NT2/D1 (cell line): ENCODE results near the gene CASP8.
"Not testable (repeated sequence)": the region's sequence is repeated elsewhere in the genome, so short reads cannot be mapped to it uniquely, and the experiment has no call there.

Source experiments
- DNase-seq: peaks from one replicate; pipeline ENCODE4 v3.0.0-alpha.2; 2011; ENCODE audit warnings: low read depth, low spot score
- H3K27me3 ChIP-seq: 2 replicates; pipeline ENCODE4 v1.6.0; 2011; ENCODE audit warnings: mild to moderate bottlenecking; ENCODE audit not compliant: insufficient read length, insufficient read depth
- H3K36me3 ChIP-seq: 2 replicates; pipeline ENCODE4 v1.6.1; 2011; ENCODE audit warnings: mild to moderate bottlenecking, low read length, mixed read lengths; ENCODE audit not compliant: insufficient read depth, insufficient read length
- H3K4me1 ChIP-seq: 2 replicates; pipeline ENCODE4 v1.5.1; 2011; ENCODE audit not compliant: insufficient read depth, insufficient read length
- H3K4me3 ChIP-seq: 2 replicates; pipeline ENCODE4 v1.5.1; 2011; ENCODE audit warnings: low read depth; ENCODE audit not compliant: insufficient read length
- H3K9ac ChIP-seq: 2 replicates; pipeline ENCODE4 v1.6.0; 2011; ENCODE audit warnings: low read depth; ENCODE audit not compliant: insufficient read length
- H3K9me3 ChIP-seq: 2 replicates; pipeline ENCODE4 v1.5.1; 2011; ENCODE audit warnings: mild to moderate bottlenecking, low read length; ENCODE audit not compliant: insufficient read depth
- SUZ12 ChIP-seq: IDR thresholded peaks from 2 replicates; pipeline ENCODE4 v1.6.1; 2011; ENCODE audit not compliant: insufficient read length, insufficient read depth; ENCODE audit errors: extremely low read depth
- YY1 ChIP-seq: IDR thresholded peaks from 2 replicates; pipeline ENCODE4 v1.6.1; 2011; ENCODE audit not compliant: insufficient read length, insufficient read depth
- ZNF274 ChIP-seq: IDR thresholded peaks from 2 replicates; pipeline ENCODE4 v1.6.1; 2011; ENCODE audit warnings: mild to moderate bottlenecking, low read depth, low read length

CASP8 gene

DNA sequence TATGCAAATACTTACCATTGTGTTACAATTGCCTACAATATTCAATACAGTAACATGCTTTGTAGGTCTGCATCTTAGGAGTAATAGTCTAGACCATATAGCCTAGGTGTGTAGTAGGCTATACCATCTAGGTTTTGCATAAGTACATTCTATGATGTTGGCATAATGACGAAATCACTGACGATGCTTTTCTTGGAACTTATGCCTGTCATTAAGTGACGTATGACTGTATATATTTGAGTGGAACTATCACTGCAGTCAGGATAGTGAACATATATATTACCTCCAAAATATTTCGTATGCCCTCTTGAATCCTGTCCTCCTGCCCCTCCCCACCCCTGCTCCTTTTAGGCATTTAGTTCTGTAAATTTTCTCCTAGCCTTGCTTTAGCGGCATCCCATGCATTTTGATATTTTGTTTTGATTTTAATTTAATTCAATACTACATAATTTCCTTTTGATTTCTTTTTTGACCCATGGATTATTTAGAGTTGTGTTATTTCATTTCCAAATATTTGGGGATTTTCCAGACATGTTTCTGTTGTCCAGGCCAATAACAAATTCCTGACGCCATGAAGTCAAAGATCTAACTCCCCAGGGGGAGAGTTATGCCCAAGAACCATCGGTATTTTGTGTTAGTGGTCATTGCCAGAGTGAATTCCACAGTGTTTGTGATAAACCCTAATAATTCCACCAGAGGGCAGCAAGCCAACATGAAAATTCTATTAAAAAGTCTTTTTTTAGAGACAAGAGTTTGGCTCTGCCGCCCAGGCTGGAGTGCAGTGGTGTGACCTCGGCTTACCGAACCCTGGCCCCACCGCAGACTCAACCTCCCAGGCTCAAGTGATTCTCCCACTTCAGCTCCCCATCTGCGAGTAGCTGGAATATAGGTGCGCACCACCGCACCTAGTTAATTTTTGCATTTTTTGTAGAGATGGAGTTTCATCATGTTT is 24.2 kb upstream of the CASP8 start:
- no peak overlapping the region for H3K4me3 ChIP-seq
- no peak for TF ChIP-seq YY1
- TF ChIP-seq ZNF274, result no peak
- TF ChIP-seq SUZ12, result no peak

DNA sequence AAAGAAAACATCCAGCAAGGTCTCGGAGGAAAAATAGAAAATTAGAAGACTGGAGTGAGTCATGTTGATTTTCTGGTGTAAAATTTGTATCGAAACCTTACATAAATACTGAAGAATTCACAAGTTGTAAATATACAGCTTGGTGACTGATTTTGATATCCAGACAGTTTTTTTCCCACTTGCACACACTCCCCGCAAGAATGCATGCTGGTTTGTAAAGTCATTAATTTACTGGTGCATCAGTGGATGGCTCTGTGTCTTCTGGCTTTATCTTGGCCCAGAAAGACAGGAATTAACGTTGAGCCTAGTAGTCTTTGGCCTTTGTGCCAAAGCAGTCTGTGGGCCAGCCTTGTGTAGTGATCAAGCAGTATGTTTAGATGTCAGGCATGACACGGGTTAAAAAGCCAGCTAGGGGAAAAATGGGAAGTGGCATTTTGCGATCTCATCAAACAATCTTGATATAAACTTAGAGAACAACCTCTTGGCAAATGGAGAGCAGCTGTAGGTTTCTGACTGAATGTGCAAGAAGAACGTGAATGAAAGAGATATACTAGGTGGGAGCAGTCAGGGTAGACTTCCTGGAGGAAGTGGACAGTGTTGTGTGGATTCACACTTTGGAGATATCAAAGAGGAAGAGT is 22.7 kb upstream of the CASP8 start:
- no peaks in the 10 kb centered on the region for H3K27me3 ChIP-seq
- DNase-seq, result no peak
- H3K9me3 ChIP-seq, result peaks cover 7% of the 10 kb centered on the region; the same call in 1 of the 2 replicates
- TF ChIP-seq YY1, result no peak
- TF ChIP-seq ZNF274, result no peak
- TF ChIP-seq SUZ12, result no peak
- H3K4me1 ChIP-seq, result no peaks in the 10 kb centered on the region
- H3K36me3 ChIP-seq, result no peaks in the 10 kb centered on the region
- H3K9ac ChIP-seq, result no peak overlapping the region
- H3K4me3 ChIP-seq, result no peak overlapping the region

More for the DNA sequence above, 24.2 kb upstream of the CASP8 start:
- Histone ChIP-seq H3K4me1 (no peaks in the 10 kb centered on the region), H3K9ac (no peak overlapping the region), H3K9me3 (peaks cover 7% of the 10 kb centered on the region; the same call in 1 of the 2 replicates), H3K36me3 (no peaks in the 10 kb centered on the region), H3K27me3 (no peaks in the 10 kb centered on the region)
- DNase-seq, result peak; percentile 65

DNA sequence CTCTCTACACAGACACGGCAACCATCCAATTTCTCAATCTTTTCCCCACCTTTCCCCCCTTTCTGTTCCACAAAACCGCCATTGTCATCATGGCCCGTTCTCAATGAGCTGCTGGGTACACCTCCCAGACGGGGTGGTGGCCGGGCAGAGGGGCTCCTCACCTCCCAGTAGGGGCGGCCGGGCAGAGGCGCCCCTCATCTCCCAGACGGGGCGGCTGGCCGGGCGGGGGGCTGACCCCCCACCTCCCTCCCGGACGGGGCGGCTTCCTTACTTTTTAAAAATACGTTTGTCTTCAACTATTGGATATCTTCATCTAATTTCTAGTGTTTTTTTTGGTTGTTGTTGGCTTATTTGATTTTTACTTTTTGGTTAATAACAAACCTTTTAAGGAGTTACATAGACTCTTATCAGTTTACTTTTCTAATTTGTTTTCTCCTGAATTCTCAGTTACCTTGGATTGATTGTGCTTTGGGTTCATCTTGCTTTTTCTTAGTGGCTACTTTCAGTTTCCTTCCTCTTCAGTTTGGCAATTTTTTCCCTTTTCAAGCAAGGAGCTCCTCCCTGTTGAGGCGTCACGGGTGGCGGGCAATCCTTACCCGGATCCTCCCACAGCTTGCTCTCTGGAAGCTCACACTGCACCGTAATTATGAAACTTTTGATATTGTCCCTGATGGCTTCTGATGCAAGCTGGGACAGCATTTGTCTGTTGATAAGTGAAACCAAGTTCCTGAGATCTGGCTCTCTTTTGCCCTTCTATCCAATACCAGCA is 21.0 kb upstream of the CASP8 start:
- H3K36me3 ChIP-seq, DNase-seq, H3K4me3 ChIP-seq: not testable (repeated sequence)

GRCh38 chr2:201242571-201243277 is 17.6 kb upstream of the CASP8 start:
- no peaks in the 10 kb centered on the region for H3K27me3 ChIP-seq
- TF ChIP-seq ZNF274 (no peak), YY1 (no peak), SUZ12 (no peak)
- no peak for DNase-seq
- no peak overlapping the region for H3K4me3 ChIP-seq
- H3K9me3 ChIP-seq, result peaks cover 7% of the 10 kb centered on the region; the same call in 1 of the 2 replicates
- no peaks in the 10 kb centered on the region for H3K36me3 ChIP-seq
- H3K4me1 ChIP-seq, result no peaks in the 10 kb centered on the region
- H3K9ac ChIP-seq, result no peak overlapping the region

More for the DNA sequence above, 21.0 kb upstream of the CASP8 start:
- not testable (repeated sequence) for H3K4me1 ChIP-seq, H3K9ac ChIP-seq, H3K9me3 ChIP-seq, H3K27me3 ChIP-seq

DNA sequence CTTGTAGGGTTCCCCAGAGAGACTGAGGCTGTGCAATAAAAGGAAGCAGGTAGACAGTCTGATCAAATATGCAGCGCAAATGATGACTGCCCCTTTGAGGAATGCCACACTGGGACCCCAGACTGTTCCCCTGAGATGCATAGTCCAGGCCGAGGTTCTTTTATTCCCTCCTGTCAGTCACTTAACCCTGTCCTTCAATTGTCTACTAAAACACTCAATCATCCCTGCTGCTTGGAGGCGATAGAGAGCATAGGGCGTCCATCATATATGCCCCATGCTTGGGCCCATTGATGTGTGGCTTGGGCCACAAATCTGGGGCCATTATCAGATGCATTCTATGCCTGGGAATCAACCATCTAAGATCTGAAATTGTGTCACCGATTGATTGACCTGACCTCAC is 15.5 kb upstream of the CASP8 start:
- DNase-seq, result no peak
- Histone ChIP-seq H3K36me3 (no peaks in the 10 kb centered on the region), H3K27me3 (no peaks in the 10 kb centered on the region), H3K4me3 (no peak overlapping the region), H3K9ac (no peak overlapping the region), H3K9me3 (0 out of 2 replicates have a peak, but pooled peaks cover 2% of the 10 kb centered on the region), H3K4me1 (no peaks in the 10 kb centered on the region)
- TF ChIP-seq SUZ12 (no peak), ZNF274 (no peak), YY1 (no peak)

- TF ChIP-seq ZNF274 (no peak), SUZ12 (no peak), YY1 (no peak)
- H3K4me3 ChIP-seq, result no peak overlapping the region
- no peaks in the 10 kb centered on the region for H3K36me3 ChIP-seq
- DNase-seq, result no peak
- H3K27me3 ChIP-seq, result no peaks in the 10 kb centered on the region
- H3K4me1 ChIP-seq, result no peaks in the 10 kb centered on the region
- H3K9me3 ChIP-seq, result no peaks in the 10 kb centered on the region
- H3K9ac ChIP-seq, result no peak overlapping the region
Observed at GRCh38 chr2:201246280-201246679, 14.1 kb upstream of the CASP8 start.

DNA sequence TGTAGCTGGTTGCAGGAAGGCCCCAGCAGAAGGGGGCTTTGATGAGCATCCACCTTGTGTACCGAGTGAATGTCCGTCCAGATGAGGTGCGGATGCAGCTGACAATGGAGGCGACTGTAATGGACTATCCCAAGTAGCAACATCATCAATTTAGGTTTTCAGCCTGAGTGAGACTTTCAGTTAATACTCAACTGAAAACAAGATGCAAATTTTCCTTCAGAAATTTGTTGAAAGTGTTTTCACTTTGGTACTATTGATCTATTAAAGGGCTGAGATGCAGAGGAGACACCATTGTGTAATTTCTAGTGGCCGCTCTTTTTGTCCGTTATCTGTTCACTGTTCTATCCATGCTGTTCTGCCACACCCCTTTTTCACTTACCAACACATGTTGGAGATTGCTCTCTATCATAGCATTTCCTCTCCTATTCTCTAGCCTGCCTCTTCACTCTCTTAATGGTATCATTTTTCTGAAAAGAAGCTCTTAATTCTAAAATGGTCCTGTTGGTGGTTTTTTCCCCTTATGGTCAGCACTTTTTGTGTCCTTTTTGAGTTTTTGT is 12.0 kb upstream of the CASP8 start:
- no peak overlapping the region for H3K4me3 ChIP-seq
- no peaks in the 10 kb centered on the region for H3K36me3 ChIP-seq
- H3K9me3 ChIP-seq, result no peaks in the 10 kb centered on the region
- no peaks in the 10 kb centered on the region for H3K4me1 ChIP-seq
- no peak overlapping the region for H3K9ac ChIP-seq
- no peak for TF ChIP-seq YY1
- TF ChIP-seq SUZ12, result no peak
- TF ChIP-seq ZNF274, result no peak
- no peak for DNase-seq
- no peaks in the 10 kb centered on the region for H3K27me3 ChIP-seq
